Neural cell (in vitro differentiated cells): ENCODE measurements around the gene CCSAP. TPM values are rescaled to one million over a fixed set of nuclear protein-coding genes. Genes with fewer than 3 reads are reported as not detected.

Source experiments
- H2AFZ ChIP-seq: fragments of 200-600, 300-800 bp; sonication (generic), shearing (Covaris generic); 2 replicates; pipeline ENCODE4 v1.6.0; 2014; ENCODE audit warnings: low read depth, mild to moderate bottlenecking, antibody characterized with exemption, low read length, moderate library complexity
- H3F3A ChIP-seq: fragments of 200-600 bp; shearing (Covaris generic); 2 replicates; pipeline ENCODE4 v1.6.1; 2016; ENCODE audit warnings: mild to moderate bottlenecking, moderate library complexity, mixed read lengths, antibody characterized with exemption, low read length; ENCODE audit not compliant: insufficient read depth, poor library complexity, severe bottlenecking
- H3K27ac ChIP-seq: fragments of 200-600, 300-800 bp; sonication (generic), shearing (Covaris generic); 2 replicates; pipeline ENCODE4 v1.5.1; 2014; ENCODE audit warnings: mild to moderate bottlenecking, low read length, moderate library complexity
- H3K27me3 ChIP-seq: fragments of 300-800, 200-600 bp; sonication (generic), shearing (Covaris generic); 2 replicates; pipeline ENCODE4 v1.6.0; 2014; ENCODE audit warnings: mild to moderate bottlenecking, low read depth, low read length, moderate library complexity; ENCODE audit not compliant: insufficient read depth
- H3K36me3 ChIP-seq: fragments of 300-800, 200-600 bp; sonication (generic), shearing (Covaris generic); 2 replicates; pipeline ENCODE4 v1.5.1; 2014; ENCODE audit warnings: mild to moderate bottlenecking, antibody characterized with exemption, low read length, moderate library complexity; ENCODE audit not compliant: insufficient read depth
- H3K4me2 ChIP-seq: fragments of 300-800, 200-600 bp; sonication (generic), shearing (Covaris generic); 2 replicates; pipeline ENCODE4 v1.6.0; 2014; ENCODE audit warnings: mild to moderate bottlenecking, low read length
- H3K4me3 ChIP-seq: fragments of 300-800, 200-600 bp; sonication (generic), shearing (Covaris generic); 2 replicates; pipeline ENCODE4 v1.5.1; 2014; ENCODE audit warnings: mild to moderate bottlenecking, low read length, moderate library complexity
- H3K79me2 ChIP-seq: fragments of 200-600 bp; shearing (Covaris generic); replicated peaks from 2 replicates; pipeline ENCODE4 v1.6.0; 2014; ENCODE audit warnings: mild to moderate bottlenecking, low read length, moderate library complexity; ENCODE audit not compliant: insufficient read depth
- H3K9ac ChIP-seq: fragments of 300-800, 200-600 bp; sonication (generic), shearing (Covaris generic); 2 replicates; pipeline ENCODE4 v1.6.1; 2016; ENCODE audit warnings: mild to moderate bottlenecking, low read length, mixed read lengths
- H3K9me2 ChIP-seq: fragments of 200-600 bp; shearing (Covaris generic); 2 replicates; pipeline ENCODE4 v1.6.1; 2016; ENCODE audit warnings: mild to moderate bottlenecking, low read length, mixed read lengths; ENCODE audit not compliant: insufficient read depth
- H3K9me3 ChIP-seq: fragments of 200-600, 300-800 bp; sonication (generic), shearing (Covaris generic); 2 replicates; pipeline ENCODE4 v1.6.1; 2016; ENCODE audit warnings: mild to moderate bottlenecking, mixed run types, low read length, moderate library complexity, mixed read lengths
- H4K20me1 ChIP-seq: fragments of 200-600 bp; shearing (Covaris generic); 2 replicates; pipeline ENCODE4 v1.6.1; 2016; ENCODE audit warnings: mild to moderate bottlenecking, mixed run types; ENCODE audit not compliant: insufficient read depth
- CTCF ChIP-seq: fragments of 450-650 bp; IDR thresholded peaks from 2 replicates; pipeline ENCODE4 v1.5.1; 2014; ENCODE audit warnings: antibody characterized with exemption, mild to moderate bottlenecking, moderate library complexity; ENCODE audit not compliant: poor library complexity, severe bottlenecking
- EP300 ChIP-seq: fragments of 450-650 bp; conservative IDR thresholded peaks from 2 replicates; pipeline ENCODE4 v1.6.1; 2014; ENCODE audit warnings: antibody characterized with exemption, mild to moderate bottlenecking, moderate library complexity; ENCODE audit not compliant: poor library complexity, severe bottlenecking
- EZH2 ChIP-seq: fragments of 200-600, 300-800 bp; shearing (Covaris generic), sonication (generic); IDR thresholded peaks from 2 replicates; pipeline ENCODE4 v1.6.1; 2014; ENCODE audit warnings: antibody characterized with exemption, low read length, borderline replicate concordance, mild to moderate bottlenecking; ENCODE audit not compliant: insufficient read depth, poor library complexity, severe bottlenecking
- MXI1 ChIP-seq: fragments of 450-650 bp; conservative IDR thresholded peaks from 2 replicates; pipeline ENCODE4 v1.6.1; 2014; ENCODE audit warnings: antibody characterized with exemption, mild to moderate bottlenecking; ENCODE audit not compliant: poor library complexity, severe bottlenecking
- POLR2AphosphoS5 ChIP-seq: IDR thresholded peaks from 2 replicates; pipeline ENCODE4 v1.6.1; 2012
- RAD21 ChIP-seq: fragments of 450-650 bp; conservative IDR thresholded peaks from 2 replicates; pipeline ENCODE4 v1.6.1; 2014; ENCODE audit warnings: antibody characterized with exemption, mild to moderate bottlenecking, moderate library complexity
- SMC3 ChIP-seq: fragments of 450-650 bp; conservative IDR thresholded peaks from 2 replicates; pipeline ENCODE4 v1.6.1; 2014; ENCODE audit warnings: antibody characterized with exemption, mild to moderate bottlenecking, moderate library complexity; ENCODE audit not compliant: poor library complexity
- TAF1 ChIP-seq: IDR thresholded peaks from 2 replicates; pipeline ENCODE4 v1.6.1; 2012; ENCODE audit warnings: low read depth
- polyA plus RNA-seq: library from polyadenylated mRNA; depleted of rRNA; stranded (reverse); fragments of >200 nt; gene quantifications from 2 replicates; pipeline ENCODE4 v1.2.3, GENCODE V29; 2014
- TF ChIP-seq, protein P1 (sequence below): IDR thresholded peaks from 2 replicates; pipeline ENCODE4 v1.6.1; 2012; ENCODE audit warnings: borderline replicate concordance

The CCSAP gene
- polyA plus RNA-seq, 1 donor from 2014 or later, result 66.7 TPM

GRCh38 chr1:229388897-229389580 is 46.2 kb upstream of the CCSAP start:
- TF ChIP-seq SMC3 (no peak), POLR2AphosphoS5 (no peak), EP300 (no peak), EZH2 (no peak), CTCF (no peak)
- TF ChIP-seq, protein P1, sequence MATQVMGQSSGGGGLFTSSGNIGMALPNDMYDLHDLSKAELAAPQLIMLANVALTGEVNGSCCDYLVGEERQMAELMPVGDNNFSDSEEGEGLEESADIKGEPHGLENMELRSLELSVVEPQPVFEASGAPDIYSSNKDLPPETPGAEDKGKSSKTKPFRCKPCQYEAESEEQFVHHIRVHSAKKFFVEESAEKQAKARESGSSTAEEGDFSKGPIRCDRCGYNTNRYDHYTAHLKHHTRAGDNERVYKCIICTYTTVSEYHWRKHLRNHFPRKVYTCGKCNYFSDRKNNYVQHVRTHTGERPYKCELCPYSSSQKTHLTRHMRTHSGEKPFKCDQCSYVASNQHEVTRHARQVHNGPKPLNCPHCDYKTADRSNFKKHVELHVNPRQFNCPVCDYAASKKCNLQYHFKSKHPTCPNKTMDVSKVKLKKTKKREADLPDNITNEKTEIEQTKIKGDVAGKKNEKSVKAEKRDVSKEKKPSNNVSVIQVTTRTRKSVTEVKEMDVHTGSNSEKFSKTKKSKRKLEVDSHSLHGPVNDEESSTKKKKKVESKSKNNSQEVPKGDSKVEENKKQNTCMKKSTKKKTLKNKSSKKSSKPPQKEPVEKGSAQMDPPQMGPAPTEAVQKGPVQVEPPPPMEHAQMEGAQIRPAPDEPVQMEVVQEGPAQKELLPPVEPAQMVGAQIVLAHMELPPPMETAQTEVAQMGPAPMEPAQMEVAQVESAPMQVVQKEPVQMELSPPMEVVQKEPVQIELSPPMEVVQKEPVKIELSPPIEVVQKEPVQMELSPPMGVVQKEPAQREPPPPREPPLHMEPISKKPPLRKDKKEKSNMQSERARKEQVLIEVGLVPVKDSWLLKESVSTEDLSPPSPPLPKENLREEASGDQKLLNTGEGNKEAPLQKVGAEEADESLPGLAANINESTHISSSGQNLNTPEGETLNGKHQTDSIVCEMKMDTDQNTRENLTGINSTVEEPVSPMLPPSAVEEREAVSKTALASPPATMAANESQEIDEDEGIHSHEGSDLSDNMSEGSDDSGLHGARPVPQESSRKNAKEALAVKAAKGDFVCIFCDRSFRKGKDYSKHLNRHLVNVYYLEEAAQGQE, result no peak
- Histone ChIP-seq H3K4me2 (no peak overlapping the region), H3K9me2 (no peaks in the 10 kb centered on the region), H3K4me3 (no peak overlapping the region), H4K20me1 (no peaks in the 10 kb centered on the region), H3K9ac (no peak overlapping the region), H2AFZ (no peak overlapping the region), H3F3A (no peaks in the 10 kb centered on the region), H3K79me2 (no peaks in the 10 kb centered on the region), H3K9me3 (peaks cover 3% of the 10 kb centered on the region), H3K27me3 (no peaks in the 10 kb centered on the region), H3K36me3 (no peaks in the 10 kb centered on the region), H3K27ac (no peak overlapping the region)

DNA sequence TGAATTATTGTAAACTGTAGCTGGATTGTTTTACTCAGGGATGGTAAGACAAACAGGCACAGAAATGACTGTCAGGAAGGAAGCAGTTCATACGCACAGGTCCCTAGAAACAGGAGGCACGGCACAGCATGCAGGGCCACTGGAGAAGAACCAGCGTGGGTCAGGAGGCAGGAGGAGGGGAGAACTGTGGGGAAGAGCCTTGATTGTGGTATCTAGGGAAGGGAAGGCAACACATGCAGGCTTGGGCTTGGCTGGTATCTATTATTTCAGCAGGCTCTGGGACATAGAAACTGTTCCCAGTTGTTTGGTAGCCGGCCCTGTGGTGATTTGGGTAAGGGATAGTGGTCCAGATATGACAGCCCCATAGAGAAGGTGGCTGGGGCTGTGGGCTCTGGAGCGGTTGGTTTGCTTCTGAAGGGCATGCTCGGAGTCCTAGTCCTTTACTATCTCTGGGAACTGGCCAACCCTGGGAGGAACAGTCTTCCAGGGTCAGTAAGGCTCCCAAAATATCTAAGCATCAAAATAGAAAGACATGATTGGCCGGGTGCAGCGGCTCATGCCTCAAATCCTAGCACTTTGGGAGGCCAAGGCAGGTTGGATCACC is 43.1 kb upstream of the CCSAP start:
- Histone ChIP-seq H3K27ac (no peak overlapping the region), H3K9me3 (peaks cover 3% of the 10 kb centered on the region), H2AFZ (no peak overlapping the region), H3K9me2 (no peaks in the 10 kb centered on the region), H3K4me2 (no peak overlapping the region), H3K9ac (no peak overlapping the region), H3K79me2 (no peaks in the 10 kb centered on the region), H3K36me3 (no peaks in the 10 kb centered on the region), H4K20me1 (no peaks in the 10 kb centered on the region), H3F3A (no peaks in the 10 kb centered on the region), H3K4me3 (no peak overlapping the region), H3K27me3 (no peaks in the 10 kb centered on the region)
- TF ChIP-seq POLR2AphosphoS5, result no peak
- no peak for TF ChIP-seq EP300
- TF ChIP-seq MXI1, result no peak
- TF ChIP-seq, protein P1, result no peak
- TF ChIP-seq EZH2, result no peak
- TF ChIP-seq SMC3, result no peak
- no peak for TF ChIP-seq CTCF
- no peak for TF ChIP-seq RAD21
- TF ChIP-seq TAF1, result no peak
